ENCODE measurements around the gene KIRREL3. TPM values are rescaled to one million over a fixed set of nuclear protein-coding genes. Genes with fewer than 3 reads are reported as not detected.

The KIRREL3 gene
- total RNA-seq, 2 experiments from 2014 or later, result not detected

GRCh38 chr11:126630893-126631798, 369.4 kb downstream of the KIRREL3 start:
- H3K27ac Mint-ChIP-seq, result no peak overlapping the region
- TF ChIP-seq CTCF (IDR thresholded peaks at IDR 0.05), result no peak

DNA sequence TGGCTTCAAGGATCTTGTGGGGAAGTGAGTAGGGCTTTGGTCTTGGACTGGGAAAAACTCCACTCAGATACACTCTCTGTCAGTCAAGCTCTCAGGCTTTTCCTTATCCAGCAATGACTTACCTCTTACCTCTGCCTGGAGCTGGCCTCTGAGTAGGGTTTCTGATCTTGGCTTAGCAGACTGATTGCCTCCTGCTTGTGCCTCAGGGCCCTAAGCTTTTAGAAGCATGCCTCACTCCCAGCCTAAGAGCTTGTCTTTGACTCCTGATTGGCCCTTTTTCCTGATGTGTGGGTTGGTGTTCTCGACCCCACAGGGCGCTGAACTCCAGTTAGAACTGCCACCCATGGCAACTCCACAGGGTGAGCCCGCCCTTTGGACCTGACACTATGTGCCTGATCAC, 370.1 kb downstream of the KIRREL3 start:
- no peaks in the 10 kb centered on the region for H3K4me1 Mint-ChIP-seq (ENCODE audit: low read depth)

More at GRCh38 chr11:126630893-126631798, 369.4 kb downstream of the KIRREL3 start:
- no peak for DNase-seq
- H3K9me3 Mint-ChIP-seq, result no peaks in the 10 kb centered on the region
- no peaks in the 10 kb centered on the region for H3K27me3 ChIP-seq (ENCODE audit: control insufficient read depth in 1 of 2, insufficient read depth in 2 of 2, low read length in 2 of 2)
- no peak overlapping the region for H3K4me3 ChIP-seq (ENCODE audit: low read length)
- no peaks in the 10 kb centered on the region for H3K4me1 ChIP-seq (ENCODE audit: insufficient read depth, low read length)
- no peak for ATAC-seq (ENCODE audit: poor library complexity)
- H3K4me1 Mint-ChIP-seq (ENCODE audit: low read depth), result no peaks in the 10 kb centered on the region
- no peaks in the 10 kb centered on the region for H3K36me3 Mint-ChIP-seq (ENCODE audit: low read depth)
- ChIA-PET POLR2A (no interaction called here), CTCF (no interaction called here)
- H3K9me3 ChIP-seq (ENCODE audit: control insufficient read depth in 1 of 2, insufficient read depth in 1 of 2, low read length in 2 of 2), result peaks cover 0 to 4% of the 10 kb centered on the region in 2 experiments
- no peak overlapping the region for H3K4me3 Mint-ChIP-seq
- no peak overlapping the region for H3K27ac ChIP-seq (ENCODE audit: low read depth in 1 of 2, low read length in 2 of 2)
- intact Hi-C loops (cut with DNase I, micrococcal nuclease), result no loop called here
- H3K27me3 Mint-ChIP-seq, result peaks cover 15% of the 10 kb centered on the region
- no peaks in the 10 kb centered on the region for H3K36me3 ChIP-seq (ENCODE audit: insufficient read depth, low read length)

More for the DNA sequence above, 370.1 kb downstream of the KIRREL3 start:
- Mint-ChIP-seq H3K4me3 (no peak overlapping the region), H3K27ac (no peak overlapping the region), H3K9me3 (no peaks in the 10 kb centered on the region), H3K27me3 (peaks cover 9% of the 10 kb centered on the region), H3K36me3 (ENCODE audit: low read depth) (no peaks in the 10 kb centered on the region)
- ATAC-seq (ENCODE audit: poor library complexity) (no peak), DNase-seq (no peak)
- Histone ChIP-seq H3K36me3 (ENCODE audit: insufficient read depth, low read length) (no peaks in the 10 kb centered on the region), H3K4me1 (ENCODE audit: insufficient read depth, low read length) (no peaks in the 10 kb centered on the region), H3K27me3 (ENCODE audit: control insufficient read depth in 1 of 2, insufficient read depth in 2 of 2, low read length in 2 of 2) (peaks cover 0 to 4% of the 10 kb centered on the region in 2 experiments), H3K27ac (ENCODE audit: low read depth in 1 of 2, low read length in 2 of 2) (no peak overlapping the region), H3K4me3 (ENCODE audit: low read length) (no peak overlapping the region), H3K9me3 (ENCODE audit: control insufficient read depth in 1 of 2, insufficient read depth in 1 of 2, low read length in 2 of 2) (peaks cover 0 to 4% of the 10 kb centered on the region in 2 experiments)
- POLR2A ChIA-PET, result no interaction called here
- CTCF ChIA-PET, result no interaction called here
- intact Hi-C loops (cut with DNase I, micrococcal nuclease), result no loop called here
- TF ChIP-seq CTCF (IDR thresholded peaks at IDR 0.05), result no peak

Measured in CD4-positive, alpha-beta T cell (primary cell).